Middle frontal gyrus (tissue), 1 donor: Measurements from ENCODE around the gene HDAC9.
"Not testable (repeated sequence)": the region's sequence is repeated elsewhere in the genome, so short reads cannot be mapped to it uniquely, and the experiment has no call there.

ENCODE experiments used
- DNase-seq: peaks from one replicate; pipeline ENCODE4 v3.0.0-alpha.2; 2015; ENCODE audit warnings: low spot score; ENCODE audit errors: extremely low spot score

The HDAC9 gene

GRCh38 chr7:18708204-18708603, 212.7 kb downstream of the HDAC9 start:
- no peak for DNase-seq

DNA sequence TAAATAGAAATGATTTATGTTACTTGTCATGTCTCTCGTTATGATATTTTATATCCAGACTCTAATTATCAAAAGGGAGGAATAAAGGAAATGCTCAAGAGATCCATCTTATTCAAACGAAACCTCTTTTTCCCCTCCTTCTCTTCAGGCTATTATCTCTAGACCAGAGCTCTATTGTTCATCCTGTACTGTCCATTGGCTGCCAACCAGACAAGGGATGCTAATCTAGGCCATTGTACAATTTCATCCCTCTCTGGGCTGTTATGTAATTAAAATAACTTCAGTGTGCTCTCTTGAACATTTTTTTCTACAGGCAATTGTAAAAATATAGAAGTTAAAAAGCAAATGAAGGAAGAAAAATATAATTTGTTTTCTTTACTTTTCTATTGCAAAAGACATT, 220.4 kb downstream of the HDAC9 start:
- DNase-seq = no peak

- DNase-seq = no peak
These were observed 225.9 kb downstream of the HDAC9 start for GRCh38 chr7:18721429-18721828.

DNA sequence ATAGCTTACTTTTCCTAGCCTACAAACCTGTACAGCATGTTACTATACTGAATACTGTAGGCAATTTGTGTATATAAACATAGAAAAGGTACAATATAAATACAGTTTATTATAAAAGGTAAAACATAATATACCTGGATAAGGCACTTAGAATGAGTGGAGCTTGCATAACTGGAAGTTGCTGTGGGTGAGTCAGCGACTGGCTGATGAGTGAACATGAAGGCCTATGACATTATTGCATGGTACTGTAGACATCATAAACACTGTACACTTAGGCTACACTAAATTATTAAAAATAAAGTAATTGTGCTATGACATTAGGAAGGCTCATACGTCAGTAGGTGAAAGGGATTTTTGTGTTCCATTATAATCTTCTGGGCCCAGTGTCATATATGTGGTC, 228.8 kb downstream of the HDAC9 start:
- no peak for DNase-seq

- DNase-seq = no peak
These were observed 231.7 kb downstream of the HDAC9 start for GRCh38 chr7:18727115-18727870.

GRCh38 chr7:18736012-18736411, 240.5 kb downstream of the HDAC9 start:
- DNase-seq = not testable (repeated sequence)

DNA sequence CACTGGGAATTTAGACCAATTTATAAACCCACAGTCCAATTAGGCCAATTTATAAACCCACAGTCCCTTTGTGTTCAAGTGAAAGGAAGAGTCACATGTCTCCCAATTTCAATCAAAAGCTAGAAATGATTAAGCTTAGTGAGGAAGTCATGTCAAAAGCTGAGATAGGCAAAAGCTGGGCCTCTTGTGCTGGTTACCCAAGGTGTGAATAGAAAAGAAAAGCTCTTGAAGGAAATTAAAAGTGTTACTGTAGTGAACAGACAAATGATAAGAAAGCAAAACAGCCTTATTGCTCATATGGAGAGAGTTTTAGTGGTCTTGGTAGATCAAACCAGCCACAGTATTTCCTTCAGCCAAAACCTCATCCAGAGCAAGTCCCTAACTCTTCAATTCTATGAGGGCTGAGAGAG, 245.0 kb downstream of the HDAC9 start:
- DNase-seq = no peak

DNA sequence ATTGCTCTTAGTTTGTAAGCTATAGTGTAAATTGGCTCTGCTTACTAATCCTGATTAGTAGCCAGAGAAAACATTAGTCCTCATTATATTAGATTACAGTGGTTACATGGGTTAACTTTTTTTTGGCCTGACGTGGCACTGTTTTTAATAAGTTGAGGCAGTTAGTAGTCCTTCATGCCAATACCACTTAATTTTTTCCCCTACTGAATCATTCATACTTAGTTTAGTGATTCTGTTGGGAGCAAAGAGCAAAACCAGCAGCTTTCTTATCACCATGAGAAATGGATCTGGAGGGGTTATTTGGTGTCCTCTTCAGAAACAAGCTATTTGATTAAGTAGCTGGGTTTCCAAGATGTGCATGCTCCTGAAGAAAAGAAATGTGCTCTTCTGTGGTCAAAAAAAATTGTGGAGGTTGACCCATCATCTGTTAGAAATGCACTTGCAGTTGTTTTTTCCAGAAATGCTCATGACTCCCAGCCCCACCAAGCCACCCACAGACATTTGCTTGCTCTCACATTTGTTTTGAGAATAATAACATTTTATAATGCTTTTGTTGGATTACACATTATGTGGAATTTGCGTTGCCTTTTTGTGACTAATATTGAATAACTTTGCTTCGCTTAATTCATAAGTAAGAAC, 258.5 kb downstream of the HDAC9 start:
- DNase-seq = no peak

DNA sequence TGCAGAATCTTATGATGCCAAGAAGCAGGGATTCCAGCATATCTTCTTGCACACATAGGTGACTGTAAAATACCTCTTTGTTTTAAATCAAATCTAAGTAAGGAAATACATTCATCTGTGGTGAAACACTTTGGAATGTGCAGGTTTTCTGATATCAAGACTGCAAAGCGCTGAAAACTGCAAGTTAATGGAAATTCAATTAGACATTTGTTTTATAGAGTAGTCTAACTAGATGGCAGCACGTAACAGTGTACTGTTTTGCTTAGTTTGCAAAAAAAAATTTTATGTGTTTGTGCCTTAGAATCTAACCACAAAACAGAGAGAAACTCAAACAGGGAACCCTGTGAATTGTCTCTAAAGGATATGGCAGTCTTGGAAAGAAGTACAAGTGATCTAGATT, 259.2 kb downstream of the HDAC9 start:
- no peak for DNase-seq

GRCh38 chr7:18755793-18756192, 260.2 kb downstream of the HDAC9 start:
- DNase-seq = no peak

GRCh38 chr7:18756378-18757050, 261.0 kb downstream of the HDAC9 start:
- no peak for DNase-seq

- no peak for DNase-seq
These were observed 264.5 kb downstream of the HDAC9 start for GRCh38 chr7:18760046-18760445.

DNA sequence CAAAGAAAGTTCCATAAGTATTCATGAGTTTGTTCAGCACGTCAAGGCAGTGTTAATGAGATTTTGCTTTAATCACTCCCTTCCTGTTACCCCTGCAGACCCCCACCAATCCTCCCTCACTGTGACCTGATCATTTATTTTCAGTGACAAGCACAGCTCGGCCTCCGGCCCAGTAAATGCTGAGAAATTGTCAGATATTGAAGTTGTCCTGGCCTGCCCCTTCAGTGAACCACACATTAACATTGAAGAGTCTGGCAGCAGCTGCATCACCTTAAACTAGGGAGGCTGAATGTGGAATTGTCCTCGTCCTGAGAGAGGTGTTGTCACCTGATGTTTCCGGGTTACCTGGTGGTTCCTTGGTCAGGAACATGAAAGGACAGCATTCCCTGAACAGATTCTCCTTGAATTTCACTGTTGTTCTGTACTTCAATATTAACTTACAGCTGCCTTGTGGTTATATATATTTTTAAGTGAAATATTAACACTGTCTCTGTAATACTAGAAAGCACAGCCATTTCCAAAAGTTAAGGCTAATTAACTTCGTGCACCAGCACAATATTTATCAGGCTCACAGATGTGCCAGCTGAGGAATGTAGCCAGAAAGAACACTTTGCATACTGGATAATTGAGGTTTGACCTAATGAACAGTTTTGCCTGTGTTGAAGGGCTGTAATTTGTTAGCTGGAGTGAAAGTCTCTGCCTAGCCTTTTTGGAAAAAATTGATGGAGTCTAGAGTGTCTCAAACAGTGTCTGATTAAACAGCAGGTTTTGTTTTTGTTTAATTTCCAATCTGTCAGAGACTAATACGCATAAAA, 265.3 kb downstream of the HDAC9 start:
- DNase-seq = no peak

GRCh38 chr7:18762189-18762588, 266.6 kb downstream of the HDAC9 start:
- DNase-seq = no peak

DNA sequence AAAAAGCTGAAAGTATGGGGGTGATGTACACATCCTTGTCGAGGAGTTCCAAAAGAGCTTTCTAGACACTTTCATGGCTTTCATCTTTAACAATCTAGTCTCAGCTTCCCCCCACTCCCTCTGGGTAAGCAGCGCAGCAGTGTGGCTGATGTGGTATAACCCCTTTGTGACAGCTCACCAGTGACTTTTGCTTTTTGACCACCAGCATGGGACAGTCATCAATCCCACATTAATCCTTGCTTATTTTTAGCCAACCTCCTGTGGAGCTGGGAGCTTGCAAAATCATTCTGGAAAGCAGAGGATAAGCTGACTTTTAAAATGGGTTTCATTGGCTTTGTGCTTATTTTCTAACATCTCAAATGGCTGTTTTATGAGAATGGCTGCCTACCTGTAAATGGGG, 272.7 kb downstream of the HDAC9 start:
- no peak for DNase-seq

DNA sequence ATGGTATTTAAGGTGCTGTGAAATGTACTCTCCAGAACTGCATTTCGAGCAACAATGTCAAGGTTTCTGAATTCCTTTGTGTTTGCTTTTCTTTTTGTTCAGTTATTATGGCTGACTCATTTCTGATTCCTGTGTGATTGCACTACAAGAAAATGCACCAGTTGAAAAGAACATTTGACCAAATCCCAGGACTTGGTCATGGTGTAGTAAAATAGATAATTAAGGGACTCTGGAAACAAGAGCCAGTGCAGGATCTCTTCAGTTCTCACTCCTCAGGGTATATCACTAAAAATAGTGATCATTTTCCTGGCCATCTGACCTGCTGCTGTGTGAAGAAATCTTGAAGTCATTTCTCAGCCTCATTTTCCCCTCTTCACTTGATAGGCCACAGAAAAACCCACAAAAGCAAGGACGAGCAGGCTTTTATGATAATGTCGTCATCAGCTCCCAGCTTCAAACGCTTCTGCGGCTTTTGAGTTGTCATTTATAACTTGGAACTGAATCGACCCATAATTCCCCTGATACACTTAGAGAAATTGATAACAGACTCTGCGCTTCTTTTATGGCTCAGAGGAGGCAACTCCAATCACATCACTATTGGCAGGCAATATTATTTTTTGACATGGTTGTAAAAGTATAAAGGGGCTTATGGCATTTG, 274.7 kb downstream of the HDAC9 start:
- no peak for DNase-seq

DNA sequence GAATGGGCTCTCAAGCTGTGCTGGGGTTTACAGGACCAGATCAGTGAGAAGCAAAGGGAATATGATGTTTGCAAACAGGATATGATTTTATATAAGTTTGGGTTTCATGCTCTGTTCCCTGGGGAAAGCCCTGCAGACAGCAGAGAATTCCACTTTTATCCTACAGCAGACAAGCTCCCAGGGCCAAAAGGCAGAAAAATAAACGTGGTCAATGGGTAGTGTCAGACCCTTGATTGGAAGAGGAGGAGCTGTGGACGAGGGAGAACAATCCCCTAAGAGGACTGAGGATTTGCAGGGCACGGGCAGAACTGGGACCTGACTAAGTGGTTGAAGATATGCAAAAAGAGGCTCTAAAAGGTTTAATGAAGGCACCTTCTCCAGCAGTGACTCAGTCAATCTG, 275.3 kb downstream of the HDAC9 start:
- DNase-seq = no peak

DNA sequence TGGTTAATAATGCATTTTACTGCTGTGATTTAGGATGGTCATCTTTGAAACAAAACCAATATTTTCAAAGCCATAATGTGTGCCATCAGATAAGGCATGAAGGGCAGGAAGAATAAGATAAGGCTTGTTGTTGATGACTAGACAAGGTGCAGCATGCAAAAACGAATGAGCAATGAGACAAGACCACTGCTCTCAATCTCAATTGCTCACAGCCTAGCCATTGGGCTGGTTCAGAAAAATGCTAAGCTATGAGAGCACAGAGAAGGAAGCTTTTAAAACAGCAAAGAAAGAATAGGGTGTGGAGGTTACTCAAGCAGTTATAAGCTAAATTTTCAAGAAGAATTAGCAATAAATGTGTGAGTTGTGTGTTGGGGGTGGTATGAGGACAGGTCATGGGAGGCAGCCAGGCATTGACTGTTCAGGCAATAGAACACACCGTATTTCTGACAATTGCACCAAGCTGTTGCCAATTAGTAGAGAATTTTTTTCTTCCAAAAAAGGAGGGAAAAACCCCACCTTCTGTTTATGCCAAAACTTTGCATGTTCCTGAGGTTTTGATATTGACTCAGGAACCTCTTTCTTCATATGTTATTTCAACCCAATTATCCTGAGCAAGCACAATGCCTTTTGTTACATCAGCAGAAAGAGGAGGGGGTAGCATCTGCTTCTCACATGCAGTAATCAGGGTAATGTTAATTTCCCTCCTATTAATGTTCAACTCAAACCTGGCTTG, 276.5 kb downstream of the HDAC9 start:
- DNase-seq = no peak

DNA sequence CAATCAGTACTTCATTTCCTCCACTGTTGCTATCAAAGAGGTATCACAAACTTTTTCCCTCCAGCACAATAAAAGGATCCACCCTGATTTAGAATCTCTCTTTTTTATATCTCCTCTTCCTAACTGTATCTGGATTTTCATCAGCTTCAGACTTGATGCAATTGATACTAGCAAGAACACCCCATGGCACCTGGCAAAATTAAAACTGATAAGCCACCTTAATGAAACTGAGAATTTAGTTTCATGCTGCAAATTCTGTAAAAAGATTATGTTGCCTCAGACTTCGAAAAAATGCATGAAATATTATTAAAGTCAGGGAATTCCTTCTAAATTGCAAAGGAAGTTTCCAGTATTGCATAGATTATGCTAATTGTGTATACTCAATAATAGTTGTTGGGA, 277.0 kb downstream of the HDAC9 start:
- no peak for DNase-seq

- no peak for DNase-seq
These were observed 281.8 kb downstream of the HDAC9 start for GRCh38 chr7:18777314-18777713.

- no peak for DNase-seq
These were observed 283.0 kb downstream of the HDAC9 start for GRCh38 chr7:18778594-18778993.
